GM18861 (cell line): Measurements from ENCODE around the gene CLEC2L.

ENCODE experiments used
- ATAC-seq: cut with Tn5 transposase; IDR thresholded peaks from one replicate; pipeline ENCODE4 v1.9.1; 2021; ENCODE audit not compliant: unreplicated experiment

The CLEC2L gene

GRCh38 chr7:139573871-139574270, 50.4 kb downstream of the CLEC2L start:
- ATAC-seq = no peak

GRCh38 chr7:139574618-139575337, 51.3 kb downstream of the CLEC2L start:
- ATAC-seq = no peak

- ATAC-seq = no peak
Measured at GRCh38 chr7:139575338-139575680, 51.8 kb downstream of the CLEC2L start.

GRCh38 chr7:139576179-139576973, 52.9 kb downstream of the CLEC2L start:
- no peak for ATAC-seq

- ATAC-seq = no peak
Measured at GRCh38 chr7:139580435-139580834, 57.0 kb downstream of the CLEC2L start.

- ATAC-seq = no peak
Measured at GRCh38 chr7:139582130-139582650, 58.7 kb downstream of the CLEC2L start.

- ATAC-seq = no peak
Measured at GRCh38 chr7:139582671-139583155, 59.2 kb downstream of the CLEC2L start.

- no peak for ATAC-seq
Measured at GRCh38 chr7:139583826-139584553, 60.5 kb downstream of the CLEC2L start.

GRCh38 chr7:139585042-139585441, 61.6 kb downstream of the CLEC2L start:
- no peak for ATAC-seq

- no peak for ATAC-seq
Measured at GRCh38 chr7:139586286-139586685, 62.8 kb downstream of the CLEC2L start.

GRCh38 chr7:139587535-139587934, 64.0 kb downstream of the CLEC2L start:
- no peak for ATAC-seq

GRCh38 chr7:139588632-139589031, 65.1 kb downstream of the CLEC2L start:
- ATAC-seq = no peak

GRCh38 chr7:139589474-139589873, 66.0 kb downstream of the CLEC2L start:
- no peak for ATAC-seq

GRCh38 chr7:139591550-139592195, 68.2 kb downstream of the CLEC2L start:
- ATAC-seq = no peak

GRCh38 chr7:139592801-139593461, 69.4 kb downstream of the CLEC2L start:
- no peak for ATAC-seq

GRCh38 chr7:139594090-139594489, 70.6 kb downstream of the CLEC2L start:
- no peak for ATAC-seq
